Measurements from ENCODE around the gene LRFN2. TPM values are rescaled to one million over a fixed set of nuclear protein-coding genes. Genes with fewer than 3 reads are reported as not detected.

Gene LRFN2
- polyA plus RNA-seq, 1 of the 3 experiments (the other 2 are of a cell fraction): 0.02 TPM

Small RNA genes lying within 50 kb of the gene (small RNA-seq; reads per million reads assigned to genes)
- gene RNU6-250P: 0 reads per million in 7 experiments
